IPS DF 19.7 (cell line): Measurements from ENCODE around the gene PRRT2.
A peak's percentile ranks its signal among the peaks of the same experiment; 100 is the strongest.
"Not testable (repeated sequence)": the region's sequence is repeated elsewhere in the genome, so short reads cannot be mapped to it uniquely, and the experiment has no call there.

Experiments used
- DNase-seq: peaks from one replicate; pipeline ENCODE4 v3.0.0-alpha.2; 2013; ENCODE audit warnings: low read depth, low spot score

Gene PRRT2

DNA sequence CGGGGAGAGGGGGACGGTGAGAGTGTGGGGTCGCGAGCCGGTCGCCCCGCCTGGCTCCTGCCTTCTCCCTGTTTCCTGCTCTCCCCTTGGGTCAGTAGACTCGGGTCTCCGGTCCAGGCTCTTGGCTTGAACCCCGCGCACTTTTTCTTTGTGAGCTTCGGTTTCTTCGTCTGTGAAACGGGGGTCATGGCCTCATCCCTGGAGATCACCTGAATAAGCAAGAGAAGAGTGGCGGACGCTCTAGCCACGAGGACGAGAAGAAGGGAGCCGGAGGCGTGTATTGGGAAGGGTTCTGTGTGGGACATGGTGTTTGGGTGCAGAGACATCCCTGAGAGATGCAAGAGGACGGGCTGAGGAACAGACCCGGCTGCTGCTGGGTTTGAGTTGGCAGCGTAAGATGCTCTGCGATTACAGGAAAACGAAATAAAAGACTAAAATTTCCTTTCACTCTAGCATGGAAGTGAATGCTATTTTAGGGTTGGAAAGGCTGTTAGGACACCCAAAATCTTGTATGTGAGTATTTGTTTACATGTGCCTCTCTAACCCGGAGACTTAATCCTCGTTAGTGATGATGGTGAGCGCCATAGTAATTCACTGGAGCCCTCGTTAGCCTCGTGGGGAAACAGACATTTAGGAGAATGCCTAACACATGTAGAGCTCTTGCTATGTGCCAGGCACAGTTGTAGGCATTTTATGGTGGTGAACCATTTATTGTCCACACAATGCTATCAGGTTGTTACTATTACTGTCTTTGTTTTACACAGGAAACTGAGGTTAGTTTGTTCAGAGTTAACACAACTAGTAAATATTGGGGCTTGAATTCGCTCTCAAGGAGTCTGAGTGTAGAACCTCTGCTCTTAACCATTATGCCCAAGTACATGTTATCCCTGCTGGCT is 20.8 kb upstream of the PRRT2 start:
- no peak for DNase-seq

DNA sequence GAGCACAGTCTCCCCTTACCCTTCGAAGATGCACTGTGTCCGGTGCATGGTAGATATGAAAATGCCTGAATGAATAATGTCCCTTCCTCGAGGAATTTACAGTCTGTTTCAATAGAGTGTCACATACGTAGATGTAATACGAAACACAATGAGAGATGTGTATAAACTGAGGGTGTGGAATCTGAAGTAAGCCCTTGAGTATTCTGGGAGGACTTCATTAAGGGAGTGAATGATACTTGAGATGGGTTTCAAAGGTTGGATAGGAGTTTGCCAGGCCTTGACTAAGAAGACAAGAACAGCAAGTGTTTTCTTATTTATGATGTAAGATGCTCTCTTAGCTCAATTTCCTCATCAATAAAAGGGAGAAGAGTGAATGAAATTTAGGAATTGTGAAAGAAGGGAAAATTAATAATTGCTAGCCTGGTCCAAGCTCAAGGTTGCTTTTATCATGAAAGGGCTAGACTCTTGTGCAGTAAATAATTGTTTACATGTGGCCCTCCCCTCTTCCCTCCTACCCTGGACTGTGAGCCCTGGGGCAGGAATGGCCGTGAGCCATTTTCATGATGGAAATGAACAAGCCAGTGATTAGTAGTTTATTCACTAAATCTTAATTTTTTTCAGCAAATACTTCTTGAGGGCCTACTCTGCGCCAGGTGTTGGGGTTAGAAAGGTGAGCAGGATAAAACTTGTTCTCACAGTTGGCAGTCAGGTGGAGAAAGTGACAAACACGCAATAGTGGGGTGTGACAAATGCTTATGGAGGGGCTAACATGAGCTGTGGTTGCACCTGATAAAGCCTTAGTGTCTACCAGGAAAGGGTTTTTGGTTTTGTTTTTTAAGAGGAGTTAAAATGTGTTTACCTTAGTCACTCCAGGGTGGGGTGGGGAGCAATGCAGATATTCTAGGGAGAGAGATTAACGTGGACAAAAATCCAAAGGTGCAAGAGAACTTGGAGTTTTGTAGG is 19.9 kb upstream of the PRRT2 start:
- DNase-seq = no peak

DNA sequence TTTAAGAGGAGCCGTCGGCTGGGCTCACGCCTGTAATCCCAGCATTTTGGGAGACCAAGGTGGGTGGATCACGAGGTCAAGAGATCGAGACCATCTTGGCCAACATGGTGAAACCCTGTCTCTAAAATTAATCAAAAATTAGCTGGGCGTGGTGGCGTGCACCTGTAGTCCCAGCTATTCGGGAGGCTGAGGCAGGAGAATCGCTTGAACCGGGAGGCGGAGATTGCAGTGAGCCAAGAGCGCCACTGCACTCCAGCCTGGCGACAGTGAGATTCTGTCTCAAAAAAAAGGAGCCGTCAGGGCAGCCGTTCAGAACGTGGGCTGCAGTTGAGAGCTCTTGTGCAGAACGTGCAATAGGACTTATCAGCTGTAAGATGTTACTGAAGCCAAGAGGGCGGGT is 18.8 kb upstream of the PRRT2 start:
- DNase-seq = not testable (repeated sequence)

DNA sequence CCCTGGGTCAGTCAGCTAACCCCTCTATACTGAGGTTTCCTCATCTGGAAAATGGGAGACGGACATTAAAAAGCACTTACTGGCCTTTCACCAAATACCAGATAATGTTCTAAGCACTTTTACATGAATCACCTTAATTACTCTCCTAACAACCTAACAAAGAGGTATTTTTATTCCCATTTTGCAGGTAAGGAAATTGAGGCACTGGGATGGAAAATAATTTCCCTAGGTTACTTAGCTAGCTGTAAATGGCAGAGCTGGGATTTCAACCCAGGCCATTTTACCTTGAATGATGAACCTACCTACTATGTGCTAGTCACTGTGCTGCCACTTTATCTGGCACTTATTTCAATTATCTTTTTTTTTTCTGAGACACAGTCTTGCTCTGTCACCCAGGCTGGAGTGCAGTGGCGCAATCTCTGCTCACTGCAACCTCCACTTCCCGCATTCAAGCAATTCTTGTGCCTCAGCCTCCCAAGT is 17.7 kb upstream of the PRRT2 start:
- no peak for DNase-seq

DNA sequence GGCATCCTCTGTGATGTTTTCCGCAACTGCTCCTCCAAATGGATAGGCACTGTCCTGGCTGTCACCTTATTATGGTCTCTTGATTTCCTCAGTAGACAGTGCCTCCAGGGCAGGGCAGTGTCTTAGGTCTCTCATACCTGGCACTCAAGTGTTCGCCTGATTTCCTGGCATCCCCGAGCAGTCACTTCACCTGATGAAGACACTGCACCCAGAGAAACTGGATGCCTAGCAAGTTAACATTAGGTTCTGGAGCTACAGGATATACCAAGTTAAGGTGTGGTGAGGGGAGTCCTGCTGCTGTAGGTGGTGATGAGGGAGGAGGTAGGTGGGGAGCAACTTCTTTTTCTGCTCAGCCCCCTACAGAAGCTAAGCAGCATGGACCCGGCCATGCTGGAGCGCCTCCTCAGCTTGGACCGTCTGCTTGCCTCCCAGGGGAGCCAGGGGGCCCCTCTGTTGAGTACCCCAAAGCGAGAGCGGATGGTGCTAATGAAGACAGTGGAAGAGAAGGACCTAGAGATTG is 9.5 kb upstream of the PRRT2 start:
- DNase-seq = no peak

DNA sequence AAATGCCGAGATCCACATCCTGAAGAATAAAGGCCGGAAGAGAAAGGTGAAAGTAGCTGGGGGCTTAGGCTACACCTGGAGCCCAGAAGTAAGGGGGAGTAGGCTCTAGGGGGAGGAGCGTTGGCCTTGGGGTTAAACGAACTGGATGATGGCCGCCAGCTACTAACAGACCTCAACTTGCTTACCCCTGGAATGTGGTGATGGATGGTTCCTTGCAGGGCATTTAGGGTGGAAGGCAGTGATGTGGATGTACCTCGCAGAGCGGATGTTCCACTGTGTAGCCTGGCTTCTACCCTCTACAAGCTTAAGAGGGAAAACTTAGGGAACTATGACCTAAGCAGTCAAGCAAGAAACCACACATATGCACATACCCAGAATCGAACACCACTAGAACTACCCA is 8.0 kb upstream of the PRRT2 start:
- DNase-seq = no peak

DNA sequence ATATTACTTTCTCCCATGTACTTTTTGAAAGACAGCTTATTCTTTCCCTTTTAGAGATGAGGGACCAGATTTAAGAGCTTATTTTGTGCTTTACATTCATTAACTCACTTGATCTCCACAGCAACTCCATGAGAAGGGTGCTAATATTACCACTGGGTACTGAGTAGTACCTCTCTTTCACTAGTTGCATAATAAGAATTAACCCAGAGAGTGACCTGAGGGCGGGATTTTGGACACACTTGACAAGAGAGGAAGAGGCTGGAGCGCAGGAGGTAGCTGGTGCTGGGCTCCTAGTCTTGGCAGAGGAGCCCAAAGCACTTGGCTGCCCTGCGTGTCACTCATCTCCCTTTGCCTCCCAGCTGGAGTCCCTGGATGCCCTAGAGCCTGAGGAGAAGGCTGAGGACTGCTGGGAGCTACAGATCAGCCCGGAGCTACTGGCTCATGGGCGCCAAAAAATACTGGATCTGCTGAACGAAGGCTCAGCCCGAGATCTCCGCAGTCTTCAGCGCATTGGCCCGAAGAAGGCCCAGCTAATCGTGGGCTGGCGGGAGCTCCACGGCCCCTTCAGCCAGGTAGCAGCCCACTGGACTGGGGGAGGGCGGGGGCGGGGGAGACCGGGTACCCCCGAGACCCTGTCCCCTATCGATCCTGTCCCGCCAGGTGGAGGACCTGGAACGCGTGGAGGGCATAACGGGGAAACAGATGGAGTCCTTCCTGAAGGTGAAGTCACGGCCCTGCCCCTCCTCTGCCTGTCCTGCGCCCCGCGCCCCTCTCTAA is 7.3 kb upstream of the PRRT2 start:
- DNase-seq = no peak

DNA sequence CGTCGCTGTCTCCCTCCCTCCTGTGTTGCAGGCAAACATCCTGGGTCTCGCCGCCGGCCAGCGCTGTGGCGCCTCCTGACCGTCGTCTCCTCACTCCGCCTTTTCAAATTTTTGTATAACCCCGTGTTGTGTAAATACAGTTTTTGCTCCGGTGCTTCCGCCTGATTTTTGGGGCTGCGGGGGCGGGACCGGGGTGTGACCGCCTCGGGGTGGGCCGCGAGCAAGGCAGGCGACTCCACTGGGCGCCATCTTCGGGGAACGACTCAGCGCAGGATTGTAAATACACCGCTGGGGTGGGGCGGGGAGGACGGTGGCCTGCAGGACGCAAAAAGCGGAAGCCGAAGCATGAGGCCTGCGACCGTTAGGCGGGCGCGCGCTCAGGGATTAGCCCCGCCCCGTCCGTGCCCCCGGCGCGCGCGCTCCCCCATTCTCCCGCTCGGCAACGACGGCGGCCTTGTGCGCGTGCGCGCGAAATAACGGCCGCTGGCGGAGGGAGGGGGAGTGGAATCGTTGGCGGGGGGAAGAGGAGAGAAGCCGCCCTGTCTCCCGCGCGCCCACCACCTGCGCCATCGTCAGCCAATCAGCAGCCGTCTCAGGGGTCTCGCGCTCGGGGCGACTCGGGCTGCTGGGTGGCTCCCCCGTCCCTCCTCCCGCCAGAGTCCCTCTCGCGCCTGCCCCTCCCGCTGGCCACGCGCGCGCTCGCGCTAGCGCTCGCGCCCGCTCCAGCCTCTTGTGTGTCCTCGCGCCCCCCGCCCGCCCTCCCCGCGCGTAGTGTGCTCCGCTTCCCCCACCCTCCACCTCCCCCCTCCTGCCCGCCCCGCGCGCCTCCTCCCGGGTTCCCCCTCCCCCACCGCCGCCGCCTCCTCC is 6.5 kb upstream of the PRRT2 start:
- peak; percentile 75 for DNase-seq

DNA sequence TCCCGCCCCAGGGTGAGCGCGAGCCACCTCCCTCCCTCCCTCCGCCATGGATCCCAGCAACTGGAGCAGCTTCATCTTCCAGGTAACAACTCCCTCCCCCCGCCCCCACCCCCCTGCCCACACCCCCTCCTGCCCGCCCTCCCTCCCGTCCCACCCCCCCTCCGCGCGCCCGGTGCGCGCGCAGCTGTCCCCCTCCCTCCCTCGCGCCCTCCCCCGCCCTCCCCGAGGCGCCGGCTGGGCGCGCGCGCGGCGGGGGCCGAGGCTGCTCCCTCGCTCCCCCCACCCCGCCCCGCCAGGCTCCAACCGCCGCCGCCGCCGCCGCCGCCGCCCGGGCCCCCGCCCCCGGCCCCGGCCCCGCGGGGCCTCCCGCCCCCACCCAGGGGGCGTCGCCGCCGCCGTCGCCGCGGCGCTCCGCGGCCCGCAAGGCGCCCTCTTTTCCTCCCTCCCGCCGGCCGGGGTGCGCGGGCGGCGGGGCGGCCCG is 5.9 kb upstream of the PRRT2 start, which contains the start of gene MAZ:
MAZ (plus strand) TSS at position 431 of the 481 bp plus-strand sequence. CDS start 173 bp downstream, outside the sequence.
- no peak for DNase-seq

DNA sequence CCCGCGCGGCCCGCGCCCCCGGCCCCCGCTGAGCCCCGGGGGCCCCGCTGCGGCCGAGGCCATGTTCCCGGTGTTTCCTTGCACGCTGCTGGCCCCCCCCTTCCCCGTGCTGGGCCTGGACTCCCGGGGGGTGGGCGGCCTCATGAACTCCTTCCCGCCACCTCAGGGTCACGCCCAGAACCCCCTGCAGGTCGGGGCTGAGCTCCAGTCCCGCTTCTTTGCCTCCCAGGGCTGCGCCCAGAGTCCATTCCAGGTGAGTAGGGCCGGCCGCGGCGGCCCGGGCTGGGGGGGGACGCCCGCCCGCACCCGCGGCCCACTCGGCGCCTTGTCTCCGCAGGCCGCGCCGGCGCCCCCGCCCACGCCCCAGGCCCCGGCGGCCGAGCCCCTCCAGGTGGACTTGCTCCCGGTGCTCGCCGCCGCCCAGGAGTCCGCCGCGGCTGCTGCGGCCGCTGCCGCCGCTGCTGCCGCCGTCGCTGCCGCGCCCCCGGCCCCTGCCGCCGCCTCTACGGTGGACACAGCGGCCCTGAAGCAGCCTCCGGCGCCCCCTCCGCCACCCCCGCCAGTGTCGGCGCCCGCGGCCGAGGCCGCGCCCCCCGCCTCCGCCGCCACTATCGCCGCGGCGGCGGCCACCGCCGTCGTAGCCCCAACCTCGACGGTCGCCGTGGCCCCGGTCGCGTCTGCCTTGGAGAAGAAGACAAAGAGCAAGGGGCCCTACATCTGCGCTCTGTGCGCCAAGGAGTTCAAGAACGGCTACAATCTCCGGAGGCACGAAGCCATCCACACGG is 5.2 kb upstream of the PRRT2 start:
- DNase-seq = no peak

- DNase-seq = no peak
Measured at GRCh38 chr16:29807426-29808218, 4.4 kb upstream of the PRRT2 start.

GRCh38 chr16:29808219-29808900 is 3.6 kb upstream of the PRRT2 start:
- no peak for DNase-seq

DNA sequence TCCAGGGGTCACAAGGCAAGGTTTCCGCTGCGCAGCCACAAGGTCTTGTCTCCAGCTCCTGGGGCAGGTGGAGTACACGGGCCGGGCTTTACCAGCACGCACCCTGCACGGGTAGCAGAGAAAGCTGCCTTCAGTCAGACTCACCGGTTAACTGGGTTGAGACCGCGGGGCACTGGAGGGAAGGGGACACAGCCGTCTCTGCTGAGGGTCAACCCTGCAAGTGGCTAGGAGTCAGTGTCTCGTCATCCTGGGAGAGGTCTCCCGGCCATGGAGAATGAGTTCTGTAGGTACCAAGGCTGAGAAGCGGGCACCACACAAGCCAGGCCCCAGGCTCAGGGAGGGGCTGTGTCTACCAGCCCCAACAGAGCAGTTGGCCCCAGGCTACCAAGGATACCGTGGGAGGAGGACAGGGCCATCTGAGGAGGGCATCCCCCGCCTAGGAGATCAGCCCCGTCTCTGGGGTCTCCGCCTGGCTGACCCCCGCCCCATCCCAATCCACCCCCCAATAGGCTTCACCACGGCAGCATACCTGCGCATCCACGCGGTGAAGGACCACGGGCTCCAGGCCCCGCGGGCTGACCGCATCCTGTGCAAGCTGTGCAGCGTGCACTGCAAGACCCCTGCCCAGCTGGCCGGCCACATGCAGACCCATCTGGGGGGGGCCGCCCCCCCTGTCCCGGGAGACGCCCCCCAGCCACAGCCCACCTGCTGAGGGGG is 2.8 kb upstream of the PRRT2 start:
- no peak for DNase-seq

GRCh38 chr16:29809850-29810698 is 1.9 kb upstream of the PRRT2 start:
- no peak for DNase-seq

- DNase-seq = no peak
Measured at GRCh38 chr16:29810699-29811169, 1.3 kb upstream of the PRRT2 start.
